ENCODE data around the gene MPST. TPM values are rescaled to one million over a fixed set of nuclear protein-coding genes. Genes with fewer than 3 reads are reported as not detected.
"Not testable (repeated sequence)": the region's sequence is repeated elsewhere in the genome, so short reads cannot be mapped to it uniquely, and the experiment has no call there.

MPST gene
- total and polyA plus RNA-seq, 9 donors: 5.4 to 178 (median 91.6) TPM

DNA sequence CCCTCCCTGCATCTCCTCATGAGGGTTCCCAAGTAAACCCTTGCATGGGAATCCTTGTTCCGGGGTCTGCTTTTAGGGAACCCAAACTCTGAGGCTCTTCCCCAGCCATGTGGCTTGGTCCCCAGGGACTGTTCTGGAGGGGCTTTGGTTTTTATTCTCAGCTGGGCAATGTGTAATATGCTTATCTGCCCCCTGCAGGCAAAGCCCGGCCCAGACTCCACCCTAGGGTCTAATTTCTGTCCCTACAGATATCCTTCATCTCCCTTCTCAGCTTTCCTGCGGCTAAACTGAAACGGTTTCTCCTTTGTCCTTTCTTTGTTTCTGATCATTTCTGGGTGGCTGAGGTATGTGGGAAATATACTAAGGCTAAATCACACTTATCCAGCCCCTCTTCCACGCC, 37.4 kb upstream of the MPST start:
- H3K27ac ChIP-seq: no peak overlapping the region
- 61 to 63% (median 62%) methylated on average over 5 of the region's 5 CpGs for WGBS, 3 donors
- H3K4me1 ChIP-seq (ENCODE audit: insufficient read depth): no peaks in the 10 kb centered on the region
- H3K27me3 ChIP-seq: no peaks in the 10 kb centered on the region
- H3K36me3 ChIP-seq: no peaks in the 10 kb centered on the region
- peaks cover 0 to 4% of the 10 kb centered on the region in 2 donors for H3K9me3 ChIP-seq
- no peak for DNase-seq
- intact Hi-C loops (cut with DNase I): no loop called here
- no peak overlapping the region for H3K4me3 ChIP-seq
- TF ChIP-seq POLR2A (IDR thresholded peaks at IDR 0.05): no peak

DNA sequence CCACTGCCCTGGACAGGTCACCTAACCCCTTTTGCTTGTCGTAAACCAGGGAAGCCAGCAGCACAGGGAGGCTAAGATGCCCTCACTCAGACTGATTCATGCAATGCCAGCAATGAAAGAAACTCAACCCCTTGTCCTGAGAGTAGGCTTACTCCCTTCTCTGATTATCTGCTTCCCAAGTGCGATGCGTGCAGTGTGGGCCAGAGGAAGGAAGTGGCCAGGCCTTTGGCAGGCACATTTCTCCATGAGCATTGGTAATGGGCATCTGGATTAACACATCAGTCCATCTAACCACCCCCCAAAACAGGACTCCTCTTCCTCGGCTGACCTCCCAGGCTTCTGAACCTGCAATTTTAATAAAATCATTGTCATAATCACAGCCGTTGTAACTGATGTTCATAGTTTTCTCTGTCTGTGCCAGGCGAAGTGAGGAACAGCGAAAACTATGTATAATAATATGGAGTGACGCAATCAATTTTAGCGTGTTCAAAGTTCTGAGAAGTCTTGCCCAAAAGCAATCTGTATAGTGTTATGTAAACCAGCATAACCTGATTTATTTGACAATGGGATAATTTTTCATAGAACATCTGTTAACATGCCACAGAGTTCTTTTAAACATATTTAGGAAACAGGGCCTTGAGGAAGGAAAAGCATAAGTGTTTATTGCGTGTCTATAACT, 34.2 kb upstream of the MPST start:
- 85 to 95% (median 93%) methylated on average over 10 of the region's 10 CpGs for WGBS, 3 donors
- no peaks in the 10 kb centered on the region for H3K4me1 ChIP-seq (ENCODE audit: insufficient read depth)
- no peak for DNase-seq
- intact Hi-C loops (cut with DNase I): no loop called here
- peaks cover 0 to 4% of the 10 kb centered on the region in 2 donors for H3K9me3 ChIP-seq
- no peaks in the 10 kb centered on the region for H3K27me3 ChIP-seq
- TF ChIP-seq POLR2A (IDR thresholded peaks at IDR 0.05): no peak
- TF ChIP-seq EP300 (IDR thresholded peaks at IDR 0.05): no peak
- TF ChIP-seq CTCF (IDR thresholded peaks at IDR 0.05): no peak
- H3K4me3 ChIP-seq: no peak overlapping the region
- no peak overlapping the region for H3K27ac ChIP-seq
- no peaks in the 10 kb centered on the region for H3K36me3 ChIP-seq

- peak in 1 of 3 donors; percentile 17 for TF ChIP-seq CTCF (IDR thresholded peaks at IDR 0.05)
- no peak for TF ChIP-seq EP300 (IDR thresholded peaks at IDR 0.05)
- TF ChIP-seq POLR2A (IDR thresholded peaks at IDR 0.05): no peak
- H3K27ac ChIP-seq: no peak overlapping the region
- no peak overlapping the region for H3K4me3 ChIP-seq
- H3K36me3 ChIP-seq: no peaks in the 10 kb centered on the region
- DNase-seq: no peak
- peaks cover 0 to 4% of the 10 kb centered on the region in 2 donors for H3K9me3 ChIP-seq
- no peaks in the 10 kb centered on the region for H3K4me1 ChIP-seq (ENCODE audit: insufficient read depth)
- 42 to 54% (median 46%) methylated on average over 8 of the region's 8 CpGs for WGBS, 3 donors
- intact Hi-C loops (cut with DNase I): no loop called here
- no peaks in the 10 kb centered on the region for H3K27me3 ChIP-seq
Measured at GRCh38 chr22:36986242-36986821, 33.2 kb upstream of the MPST start.

GRCh38 chr22:36988075-36988832, 31.3 kb upstream of the MPST start:
- H3K27me3 ChIP-seq: no peaks in the 10 kb centered on the region
- TF ChIP-seq EP300 (IDR thresholded peaks at IDR 0.05) (no peak), CTCF (IDR thresholded peaks at IDR 0.05) (no peak), POLR2A (IDR thresholded peaks at IDR 0.05) (no peak)
- intact Hi-C loops (cut with DNase I): no loop called here

GRCh38 chr22:36989012-36989411, 30.5 kb upstream of the MPST start:
- H3K9me3 ChIP-seq; H3K27ac ChIP-seq; intact Hi-C loops (cut with DNase I); H3K27me3 ChIP-seq; DNase-seq; H3K36me3 ChIP-seq; H3K4me3 ChIP-seq; H3K4me1 ChIP-seq (ENCODE audit: insufficient read depth): not testable (repeated sequence)
- 93 to 95% (median 94%) methylated on average over 4 of the region's 4 CpGs for WGBS, 3 donors

More at GRCh38 chr22:36988075-36988832, 31.3 kb upstream of the MPST start:
- DNase-seq: no peak
- Histone ChIP-seq H3K9me3 (peaks cover 0 to 4% of the 10 kb centered on the region in 2 donors), H3K4me3 (no peak overlapping the region), H3K4me1 (ENCODE audit: insufficient read depth) (no peaks in the 10 kb centered on the region), H3K36me3 (no peaks in the 10 kb centered on the region), H3K27ac (no peak overlapping the region)
- 68 to 80% (median 78%) methylated on average over 12 of the region's 12 CpGs for WGBS, 3 donors
